Transverse colon (tissue), 3 donors: ENCODE measurements around the gene ATG9B.

Source experiments
- CTCF ChIP-seq, 5 experiments: fragments of 200-600 bp in 3 of 5; fragments of 450-650 bp in 2 of 5; sonication (generic) in 3 of 5; IDR thresholded peaks; 1 replicate in 2 of 5; 2 replicates in 3 of 5; pipeline ENCODE4 v1.5.1; 2016 to 2017; ENCODE audit warnings: antibody characterized with exemption in 5 of 5, inconsistent platforms in 3 of 5, mild to moderate bottlenecking in 2 of 5, moderate library complexity in 1 of 5
- POLR2A ChIP-seq: fragments of 450-650 bp; IDR thresholded peaks from one replicate; pipeline ENCODE4 v1.6.1; 2016; ENCODE audit warnings: antibody characterized with exemption, mild to moderate bottlenecking, moderate library complexity

- TF ChIP-seq POLR2A, result no peak
- no peak for TF ChIP-seq CTCF (IDR thresholded peaks at IDR 0.05)
Observed at GRCh38 chr7:151011097-151011409, 13.2 kb downstream of the ATG9B start.
